SU-DHL-6 (cell line): ENCODE measurements around the gene FPGT.
"Not testable (repeated sequence)": the region's sequence is repeated elsewhere in the genome, so short reads cannot be mapped to it uniquely, and the experiment has no call there.

Experiments
- H2AFZ ChIP-seq: fragments of 200-600 bp; sonication (generic); 2 replicates; pipeline ENCODE4 v1.6.1; 2014; ENCODE audit warnings: low read depth, mild to moderate bottlenecking, moderate library complexity, mixed read lengths, antibody characterized with exemption, low read length; ENCODE audit not compliant: severe bottlenecking
- H3F3A ChIP-seq: fragments of 200-600 bp; shearing (Covaris generic); 2 replicates; pipeline ENCODE4 v1.6.0; 2016; ENCODE audit warnings: antibody characterized with exemption, mild to moderate bottlenecking; ENCODE audit not compliant: insufficient read depth
- H3K27ac ChIP-seq: fragments of 200-600 bp; sonication (generic); 2 replicates; pipeline ENCODE4 v1.5.1; 2016; ENCODE audit warnings: low read depth, mild to moderate bottlenecking, low read length, moderate library complexity, mixed read lengths
- H3K27me3 ChIP-seq: fragments of 200-600 bp; sonication (generic), shearing (Covaris generic); 2 replicates; pipeline ENCODE4 v1.6.0; 2014; ENCODE audit warnings: mild to moderate bottlenecking, low read length
- H3K36me3 ChIP-seq: fragments of 200-600 bp; sonication (generic); 2 replicates; pipeline ENCODE4 v1.6.1; 2014; ENCODE audit warnings: mild to moderate bottlenecking, low read length, mixed read lengths
- H3K4me2 ChIP-seq: fragments of 300-600, 200-600 bp; shearing (Covaris generic), sonication (generic); 2 replicates; pipeline ENCODE4 v1.6.0; 2014; ENCODE audit warnings: low read length, low read depth, mild to moderate bottlenecking; ENCODE audit not compliant: poor library complexity, severe bottlenecking
- H3K4me3 ChIP-seq: fragments of 200-600 bp; sonication (generic); 2 replicates; pipeline ENCODE4 v1.5.1; 2014; ENCODE audit warnings: antibody characterized with exemption, low read length, mild to moderate bottlenecking, mixed read lengths; ENCODE audit not compliant: insufficient read depth, poor library complexity, severe bottlenecking
- H3K79me2 ChIP-seq: fragments of 200-600 bp; sonication (generic); 2 replicates; pipeline ENCODE4 v1.6.1; 2014; ENCODE audit warnings: mild to moderate bottlenecking, low read length, moderate library complexity; ENCODE audit not compliant: insufficient read depth
- H3K9ac ChIP-seq: fragments of 200-600 bp; sonication (generic); 2 replicates; pipeline ENCODE4 v1.7.0; 2014; ENCODE audit warnings: mild to moderate bottlenecking, low read length
- H3K9me2 ChIP-seq: fragments of 200-600 bp; sonication (generic); replicated peaks from 2 replicates; pipeline ENCODE4 v1.6.1; 2014; ENCODE audit warnings: low read length; ENCODE audit not compliant: insufficient read depth
- H3K9me3 ChIP-seq: fragments of 200-600 bp; sonication (generic); 2 replicates; pipeline ENCODE4 v1.6.1; 2014; ENCODE audit warnings: low read length, mixed read lengths; ENCODE audit not compliant: insufficient read depth
- H4K20me1 ChIP-seq: fragments of 200-600 bp; sonication (generic); 2 replicates; pipeline ENCODE4 v1.6.1; 2014; ENCODE audit warnings: low read depth, mild to moderate bottlenecking, antibody characterized with exemption, low read length, moderate library complexity, mixed read lengths
- EZH2phosphoT487 ChIP-seq: fragments of 200-600 bp; sonication (generic), shearing (Covaris generic); conservative IDR thresholded peaks from 2 replicates; pipeline ENCODE4 v1.6.1; 2018; ENCODE audit warnings: mild to moderate bottlenecking, antibody characterized with exemption, low read length, moderate library complexity, mixed read lengths
- TF ChIP-seq, protein P1 (sequence below): fragments of 200-600 bp; sonication (generic); IDR thresholded peaks from one replicate; pipeline ENCODE4 v1.5.1; 2017; ENCODE audit warnings: antibody characterized with exemption, mild to moderate bottlenecking, low read length, moderate library complexity; ENCODE audit not compliant: insufficient read depth, poor library complexity, severe bottlenecking

FPGT gene

DNA sequence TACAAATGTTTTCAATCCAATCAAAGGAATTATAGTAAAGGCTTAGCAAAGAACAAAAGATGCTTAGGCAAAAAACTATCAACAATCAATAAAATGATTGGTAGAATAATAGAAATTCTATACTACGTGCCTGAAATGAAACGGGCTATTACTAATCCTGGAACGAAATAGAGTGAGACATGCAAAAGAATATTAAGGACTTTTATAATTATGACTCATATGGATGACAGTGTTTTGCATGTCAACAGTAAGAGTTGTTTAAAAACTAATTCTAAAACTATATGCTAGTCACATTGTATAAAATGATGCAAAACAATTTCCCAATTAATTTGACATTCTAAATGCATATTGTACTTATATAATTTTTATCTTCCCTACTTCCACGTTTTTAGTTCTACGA, 35.7 kb upstream of the FPGT start:
- H3K79me2 ChIP-seq = no peaks in the 10 kb centered on the region
- H3K27ac ChIP-seq = no peak overlapping the region
- H3K27me3 ChIP-seq = no peaks in the 10 kb centered on the region
- no peaks in the 10 kb centered on the region for H3K36me3 ChIP-seq
- no peaks in the 10 kb centered on the region for H4K20me1 ChIP-seq
- no peaks in the 10 kb centered on the region for H3K9me2 ChIP-seq
- TF ChIP-seq EZH2phosphoT487 = no peak
- TF ChIP-seq, protein P1, sequence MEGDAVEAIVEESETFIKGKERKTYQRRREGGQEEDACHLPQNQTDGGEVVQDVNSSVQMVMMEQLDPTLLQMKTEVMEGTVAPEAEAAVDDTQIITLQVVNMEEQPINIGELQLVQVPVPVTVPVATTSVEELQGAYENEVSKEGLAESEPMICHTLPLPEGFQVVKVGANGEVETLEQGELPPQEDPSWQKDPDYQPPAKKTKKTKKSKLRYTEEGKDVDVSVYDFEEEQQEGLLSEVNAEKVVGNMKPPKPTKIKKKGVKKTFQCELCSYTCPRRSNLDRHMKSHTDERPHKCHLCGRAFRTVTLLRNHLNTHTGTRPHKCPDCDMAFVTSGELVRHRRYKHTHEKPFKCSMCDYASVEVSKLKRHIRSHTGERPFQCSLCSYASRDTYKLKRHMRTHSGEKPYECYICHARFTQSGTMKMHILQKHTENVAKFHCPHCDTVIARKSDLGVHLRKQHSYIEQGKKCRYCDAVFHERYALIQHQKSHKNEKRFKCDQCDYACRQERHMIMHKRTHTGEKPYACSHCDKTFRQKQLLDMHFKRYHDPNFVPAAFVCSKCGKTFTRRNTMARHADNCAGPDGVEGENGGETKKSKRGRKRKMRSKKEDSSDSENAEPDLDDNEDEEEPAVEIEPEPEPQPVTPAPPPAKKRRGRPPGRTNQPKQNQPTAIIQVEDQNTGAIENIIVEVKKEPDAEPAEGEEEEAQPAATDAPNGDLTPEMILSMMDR = no peak
- no peak overlapping the region for H3K4me3 ChIP-seq
- no peak overlapping the region for H3K4me2 ChIP-seq
- H3K9me3 ChIP-seq = no peaks in the 10 kb centered on the region
- H3K9ac ChIP-seq = no peak overlapping the region
- H2AFZ ChIP-seq = no peak overlapping the region
- H3F3A ChIP-seq = no peaks in the 10 kb centered on the region

DNA sequence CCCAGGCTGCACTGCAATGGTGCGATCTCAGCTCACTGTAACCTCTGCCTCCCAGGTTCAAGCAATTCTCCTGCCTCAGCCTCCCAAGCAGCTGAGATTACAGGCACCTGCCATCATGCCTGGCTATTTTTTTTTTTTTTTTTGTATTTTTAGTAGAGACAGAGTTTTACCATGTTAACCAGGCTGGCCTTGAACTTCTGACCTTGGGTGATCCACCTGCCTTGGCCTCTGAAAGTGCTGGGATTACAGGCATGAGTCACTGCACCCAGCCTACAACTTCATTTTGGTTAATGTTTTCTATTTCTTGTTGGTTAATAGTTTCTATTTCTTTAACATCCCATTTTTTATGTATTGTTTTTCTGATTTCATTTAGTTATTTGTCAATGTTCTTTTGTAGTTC, 23.6 kb upstream of the FPGT start:
- not testable (repeated sequence) for H3K27me3 ChIP-seq, H2AFZ ChIP-seq, H3K4me2 ChIP-seq, H3K9ac ChIP-seq, H3K79me2 ChIP-seq, H3F3A ChIP-seq, H3K4me3 ChIP-seq, H4K20me1 ChIP-seq, H3K36me3 ChIP-seq, H3K27ac ChIP-seq, H3K9me3 ChIP-seq, H3K9me2 ChIP-seq

- no peak overlapping the region for H3K27ac ChIP-seq
- H3K4me2 ChIP-seq = no peak overlapping the region
- no peak for TF ChIP-seq EZH2phosphoT487
- TF ChIP-seq, protein P1 = no peak
- no peaks in the 10 kb centered on the region for H3K9me2 ChIP-seq
- H3K4me3 ChIP-seq = no peak overlapping the region
- H3K9ac ChIP-seq = no peak overlapping the region
- no peaks in the 10 kb centered on the region; the same call in 1 of the 2 replicates for H3K36me3 ChIP-seq
- no peak overlapping the region for H2AFZ ChIP-seq
- no peaks in the 10 kb centered on the region for H3F3A ChIP-seq
- no peaks in the 10 kb centered on the region for H3K79me2 ChIP-seq
- no peaks in the 10 kb centered on the region for H3K9me3 ChIP-seq
- H3K27me3 ChIP-seq = no peaks in the 10 kb centered on the region
- no peaks in the 10 kb centered on the region for H4K20me1 ChIP-seq
Observed at GRCh38 chr1:74180490-74180889, 17.6 kb upstream of the FPGT start.

DNA sequence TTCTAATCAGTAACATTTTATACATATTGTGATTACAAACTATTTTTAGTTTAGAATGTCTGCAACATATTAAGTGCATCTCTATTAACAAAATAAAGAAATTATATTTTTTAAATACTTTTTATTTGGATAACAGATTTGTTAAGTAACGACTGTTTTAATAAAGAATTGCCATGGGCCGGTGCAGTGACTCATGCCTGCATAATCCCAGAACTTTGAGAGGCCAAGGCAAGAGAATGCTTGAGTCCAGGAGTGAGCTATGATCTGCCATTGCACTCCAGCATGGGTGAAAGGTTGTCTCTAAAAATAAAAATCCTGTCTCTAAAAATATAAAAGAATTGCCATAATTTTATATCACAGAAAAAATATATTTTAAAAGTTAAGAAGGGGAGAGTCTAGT, 4.1 kb upstream of the FPGT start:
- no peak overlapping the region for H3K4me3 ChIP-seq
- H3K9me2 ChIP-seq = no peaks in the 10 kb centered on the region
- no peak overlapping the region for H3K4me2 ChIP-seq
- no peaks in the 10 kb centered on the region for H3K9me3 ChIP-seq
- no peak overlapping the region for H2AFZ ChIP-seq
- no peaks in the 10 kb centered on the region for H3K27me3 ChIP-seq
- no peak overlapping the region for H3K27ac ChIP-seq
- no peaks in the 10 kb centered on the region for H3K36me3 ChIP-seq
- H3F3A ChIP-seq = no peaks in the 10 kb centered on the region; the same call in 1 of the 2 replicates
- H3K79me2 ChIP-seq = no peaks in the 10 kb centered on the region
- TF ChIP-seq, protein P1 = no peak
- no peak for TF ChIP-seq EZH2phosphoT487
- H4K20me1 ChIP-seq = no peaks in the 10 kb centered on the region
- no peak overlapping the region for H3K9ac ChIP-seq
